H1 (cell line): Measurements from ENCODE around the gene ACRBP. TPM values are rescaled to one million over a fixed set of nuclear protein-coding genes. Genes with fewer than 3 reads are reported as not detected.

Source experiments
- EP300 ChIP-seq, 2 experiments: IDR thresholded peaks; 1 replicate in 1 of 2; 2 replicates in 1 of 2; pipeline ENCODE4 v1.6.1; 2011 to 2012; ENCODE audit warnings: low read depth in 2 of 2, low read length in 2 of 2, mild to moderate bottlenecking in 2 of 2, borderline replicate concordance in 1 of 2, inconsistent platforms in 1 of 2, moderate library complexity in 1 of 2
- HDAC6 ChIP-seq: IDR thresholded peaks from one replicate; pipeline ENCODE4 v1.7.1; 2012; ENCODE audit warnings: low read depth, mild to moderate bottlenecking, inconsistent platforms, low read length, moderate library complexity
- JUN ChIP-seq: IDR thresholded peaks from 2 replicates; pipeline ENCODE4 v1.6.1; 2011; ENCODE audit warnings: low read depth, mild to moderate bottlenecking, improper control_type of control experiment, low read length
- JUND ChIP-seq: IDR thresholded peaks from 2 replicates; pipeline ENCODE4 v1.6.1; 2011; ENCODE audit warnings: mild to moderate bottlenecking, improper control_type of control experiment, low read length
- RNF2 ChIP-seq: fragments of 200-900, 300-1000 bp; sonication (generic); IDR thresholded peaks from 2 replicates; pipeline ENCODE4 v1.7.1; 2016; ENCODE audit warnings: borderline replicate concordance, low read depth, mild to moderate bottlenecking, antibody characterized with exemption, low read length; ENCODE audit not compliant: poor library complexity, severe bottlenecking; ENCODE audit errors: missing control alignments
- SUZ12 ChIP-seq: fragments of 200-600 bp; sonication (generic); IDR thresholded peaks from 2 replicates; pipeline ENCODE4 v1.6.1; 2012; ENCODE audit warnings: mild to moderate bottlenecking, inconsistent platforms, low read length, moderate library complexity, mixed read lengths
- polyA plus RNA-seq, 7 experiments: library from polyadenylated mRNA; depleted of rRNA in 3 of 7; stranded (reverse) in 5 of 7; unstranded in 2 of 7; fragments of >200 nt in 5 of 7; fragments of 200-250 nt in 2 of 7; gene quantifications; 1 replicate in 5 of 7; 2 replicates in 1 of 7; 4 replicates in 1 of 7; pipeline versions ENCODE4 v1.2.1 to v1.2.3, GENCODE V29; 2011 to 2013; ENCODE audit warnings: missing spikeins in 2 of 7, mixed read lengths in 2 of 7
- total RNA-seq: library from RNA; stranded (reverse); fragmentation: NEBNext Ultra II Directional; extraction: Animal tissue kit (Norgen Biotek cat#: 25700); gene quantifications from 2 replicates; pipeline ENCODE4 v1.2.1, GENCODE V29; 2021
- TF ChIP-seq, protein P1 (sequence below): IDR thresholded peaks from 2 replicates; pipeline ENCODE4 v1.6.1; 2012; ENCODE audit warnings: inconsistent platforms

The ACRBP gene
- total and polyA plus RNA-seq, 2 of the 8 experiments (the other 6 are each of a cell fraction or from before 2014, with no cell fraction given) = 0.80 to 5.2 TPM

GRCh38 chr12:6688999-6689882 is 42.0 kb upstream of the ACRBP start, which contains the start of gene ZNF384 (continued):
- no peak for TF ChIP-seq RNF2
- TF ChIP-seq HDAC6 = no peak
- no peak for TF ChIP-seq JUN
- no peak for TF ChIP-seq JUND
- TF ChIP-seq SUZ12 = no peak
- TF ChIP-seq, protein P1, sequence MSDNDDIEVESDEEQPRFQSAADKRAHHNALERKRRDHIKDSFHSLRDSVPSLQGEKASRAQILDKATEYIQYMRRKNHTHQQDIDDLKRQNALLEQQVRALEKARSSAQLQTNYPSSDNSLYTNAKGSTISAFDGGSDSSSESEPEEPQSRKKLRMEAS = peak; percentile 76
- TF ChIP-seq EP300 (IDR thresholded peaks at IDR 0.05; ENCODE audit: borderline replicate concordance in 1 of 2, low read depth in 2 of 2, low read length in 2 of 2) = peak in 1 of 2 experiments; percentile 62; a peak in 1 of 3 replicates
